CD4-positive, alpha-beta T cell treated with Interleukin-6 at 100 ng/mL for 8 hours (primary cell): ENCODE measurements around the gene MIEF1.
A peak's percentile ranks its signal among the peaks of the same experiment; 100 is the strongest.

Experiments
- DNase-seq: peaks from one replicate; pipeline ENCODE4 v3.0.0-alpha.2; 2020; ENCODE audit warnings: mixed read lengths, low spot score

The MIEF1 gene

GRCh38 chr22:39470451-39471291, 31.4 kb upstream of the MIEF1 start:
- no peak for DNase-seq

DNA sequence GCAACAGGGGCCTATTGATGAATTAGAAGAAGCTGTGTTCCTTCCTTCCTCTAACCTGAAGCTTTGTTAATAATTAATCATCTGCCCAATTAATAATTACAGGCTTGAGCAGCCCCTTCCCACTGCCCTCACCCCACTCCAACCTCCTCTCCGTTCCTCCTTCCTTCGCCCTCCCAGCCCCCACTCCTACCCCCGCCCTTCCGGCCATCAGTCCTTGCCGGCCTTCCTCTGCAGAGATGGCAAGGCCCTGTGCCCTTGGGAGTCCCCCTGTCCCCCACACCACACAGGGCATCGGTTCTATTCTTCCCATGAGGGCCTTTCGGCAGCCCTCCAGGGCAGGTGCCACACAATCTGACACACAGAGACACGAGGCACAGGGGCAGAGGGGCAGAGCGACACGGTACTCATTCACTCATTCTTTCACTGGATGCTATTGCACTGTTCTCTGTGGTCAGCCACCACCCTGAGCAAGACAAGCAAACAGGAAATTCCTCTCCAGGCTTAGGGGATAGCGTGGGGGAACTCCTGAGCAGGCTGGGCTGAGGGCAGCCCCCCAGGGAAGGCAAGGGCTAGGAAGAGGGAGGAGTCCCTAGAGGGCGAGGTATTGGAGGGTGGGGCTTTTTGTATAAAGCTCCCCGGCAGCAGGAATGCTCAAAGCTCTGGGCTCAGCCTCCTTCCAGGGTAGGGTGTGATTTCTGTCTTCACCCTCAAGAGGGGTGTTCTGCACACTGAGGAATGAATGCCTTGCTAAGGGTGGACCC, 30.5 kb upstream of the MIEF1 start:
- DNase-seq, result peak; percentile 5

GRCh38 chr22:39472570-39473556, 29.2 kb upstream of the MIEF1 start:
- no peak for DNase-seq

- no peak for DNase-seq
Measured at GRCh38 chr22:39473851-39474250, 28.2 kb upstream of the MIEF1 start.

- DNase-seq, result no peak
Measured at GRCh38 chr22:39474351-39475111, 27.6 kb upstream of the MIEF1 start.

DNA sequence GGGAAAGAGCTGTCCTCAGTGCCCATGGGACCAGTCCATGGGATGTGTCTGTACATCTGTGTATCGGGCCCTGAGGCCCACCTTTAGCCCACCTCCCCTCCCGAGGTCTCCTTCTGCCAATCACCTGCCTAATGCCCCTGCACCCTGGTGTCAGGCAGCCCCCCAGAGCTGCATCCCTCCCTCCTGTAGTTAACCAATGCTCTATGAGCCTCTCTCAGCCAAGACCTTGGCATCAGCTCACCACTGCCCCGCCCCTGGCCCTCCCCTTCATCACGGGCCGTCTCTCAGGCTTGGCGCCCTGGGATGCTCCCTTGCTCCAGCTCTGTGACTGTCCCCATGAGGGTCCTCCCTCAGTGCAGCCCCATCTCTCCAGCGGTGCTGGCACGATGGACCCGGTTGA, 26.8 kb upstream of the MIEF1 start:
- no peak for DNase-seq

- no peak for DNase-seq
Measured at GRCh38 chr22:39475902-39476301, 26.2 kb upstream of the MIEF1 start.

DNA sequence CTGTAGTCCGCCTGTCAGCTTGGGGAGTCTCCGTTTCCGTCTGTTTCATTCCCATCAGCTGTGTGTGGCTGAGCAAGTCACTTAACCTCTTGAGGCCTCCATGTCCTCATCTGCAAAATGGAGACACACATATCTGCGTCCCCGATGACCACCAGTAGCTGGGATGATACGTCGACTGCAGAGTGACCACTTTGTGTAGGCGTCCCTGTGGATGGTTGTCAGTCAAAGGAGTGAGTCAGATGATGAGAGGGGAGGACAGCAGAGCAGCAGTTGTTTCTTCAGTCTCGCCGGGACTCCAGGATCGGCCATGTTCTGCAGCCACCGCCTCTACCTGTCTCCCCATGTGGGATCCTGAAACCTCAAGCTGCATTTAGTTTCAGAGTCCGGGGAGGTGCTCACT, 25.4 kb upstream of the MIEF1 start:
- no peak for DNase-seq

DNA sequence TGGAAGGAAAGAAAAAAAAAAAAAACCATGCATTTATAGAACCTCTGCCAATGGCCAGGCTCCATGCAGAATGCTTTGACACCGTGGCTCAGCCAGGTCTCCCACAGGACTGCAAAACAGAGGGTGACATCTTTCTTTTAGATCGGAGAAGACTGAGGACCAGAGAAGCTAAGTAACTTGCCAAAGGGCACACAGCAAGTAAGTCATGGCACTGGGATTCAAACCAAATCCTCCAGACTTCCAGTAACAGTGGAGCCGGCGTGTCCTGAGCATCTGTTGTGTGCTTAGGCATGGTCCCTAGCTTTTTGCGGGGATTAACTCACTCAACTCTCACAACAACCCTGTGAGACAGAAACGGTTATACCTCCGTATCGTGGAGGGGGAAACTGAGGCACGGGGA, 24.5 kb upstream of the MIEF1 start:
- no peak for DNase-seq

GRCh38 chr22:39478441-39478850, 23.6 kb upstream of the MIEF1 start:
- DNase-seq, result no peak

- DNase-seq, result no peak
Measured at GRCh38 chr22:39479254-39479653, 22.8 kb upstream of the MIEF1 start.

DNA sequence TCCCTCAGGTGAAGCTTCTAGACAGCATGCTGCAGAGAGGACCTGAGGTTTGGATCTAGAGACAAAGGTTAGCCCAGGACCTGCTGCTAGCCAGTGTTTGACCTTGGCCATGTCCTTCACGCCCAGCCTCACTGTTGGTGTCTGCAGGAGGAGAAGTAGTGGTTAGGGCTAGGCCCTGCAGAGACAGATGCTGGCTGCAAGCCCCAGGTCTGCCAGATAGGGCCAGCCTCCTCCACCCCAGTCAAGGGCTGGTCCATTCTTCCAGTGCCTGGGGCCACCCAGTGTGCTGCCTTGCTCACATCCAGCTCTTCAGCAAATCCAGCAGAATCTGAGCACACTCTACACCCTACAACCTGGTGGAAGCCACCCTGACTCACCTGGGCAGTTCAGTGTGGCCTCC, 21.5 kb upstream of the MIEF1 start:
- DNase-seq, result no peak

DNA sequence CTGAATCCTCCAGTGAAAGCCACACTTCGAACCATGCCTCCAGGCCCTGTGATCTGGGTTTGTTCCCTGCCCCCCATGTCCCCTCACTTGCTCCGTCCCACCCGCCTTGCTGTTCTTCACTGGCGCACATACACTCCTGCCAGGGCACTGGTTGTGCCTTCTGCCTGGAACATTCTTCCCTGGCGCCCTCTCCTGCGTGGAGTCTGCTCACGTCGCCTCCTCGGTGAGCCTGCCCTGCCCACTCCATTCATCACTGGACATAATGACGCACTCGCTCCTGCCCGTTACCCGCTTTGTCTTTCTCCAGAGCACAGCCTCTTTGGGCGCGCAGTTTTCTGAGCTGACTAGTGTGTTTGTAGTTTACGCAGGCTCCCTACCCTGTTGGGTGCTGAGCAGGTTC, 21.0 kb upstream of the MIEF1 start:
- DNase-seq, result no peak

GRCh38 chr22:39481595-39481994, 20.5 kb upstream of the MIEF1 start:
- no peak for DNase-seq

DNA sequence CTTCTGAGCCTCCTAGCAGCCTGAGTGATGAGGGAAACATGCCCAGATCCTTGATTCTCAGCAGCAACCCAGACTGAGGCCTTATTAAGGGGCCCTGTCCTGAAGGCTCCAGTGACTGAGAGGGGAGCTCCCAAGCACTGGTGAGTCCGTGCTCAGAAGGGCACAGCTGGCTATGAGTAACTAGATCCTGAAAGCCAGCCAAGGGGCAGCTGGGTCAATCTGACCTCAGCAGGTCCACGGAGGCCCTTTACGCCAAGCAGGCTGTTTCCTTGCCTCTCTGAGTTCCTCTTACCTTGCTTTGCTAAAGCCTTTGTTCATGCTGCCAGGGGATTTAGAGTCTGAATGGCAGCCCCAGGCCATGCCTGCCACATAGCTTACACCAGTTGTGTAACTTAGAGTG, 19.3 kb upstream of the MIEF1 start:
- no peak for DNase-seq

GRCh38 chr22:39486951-39487825, 14.9 kb upstream of the MIEF1 start:
- no peak for DNase-seq

DNA sequence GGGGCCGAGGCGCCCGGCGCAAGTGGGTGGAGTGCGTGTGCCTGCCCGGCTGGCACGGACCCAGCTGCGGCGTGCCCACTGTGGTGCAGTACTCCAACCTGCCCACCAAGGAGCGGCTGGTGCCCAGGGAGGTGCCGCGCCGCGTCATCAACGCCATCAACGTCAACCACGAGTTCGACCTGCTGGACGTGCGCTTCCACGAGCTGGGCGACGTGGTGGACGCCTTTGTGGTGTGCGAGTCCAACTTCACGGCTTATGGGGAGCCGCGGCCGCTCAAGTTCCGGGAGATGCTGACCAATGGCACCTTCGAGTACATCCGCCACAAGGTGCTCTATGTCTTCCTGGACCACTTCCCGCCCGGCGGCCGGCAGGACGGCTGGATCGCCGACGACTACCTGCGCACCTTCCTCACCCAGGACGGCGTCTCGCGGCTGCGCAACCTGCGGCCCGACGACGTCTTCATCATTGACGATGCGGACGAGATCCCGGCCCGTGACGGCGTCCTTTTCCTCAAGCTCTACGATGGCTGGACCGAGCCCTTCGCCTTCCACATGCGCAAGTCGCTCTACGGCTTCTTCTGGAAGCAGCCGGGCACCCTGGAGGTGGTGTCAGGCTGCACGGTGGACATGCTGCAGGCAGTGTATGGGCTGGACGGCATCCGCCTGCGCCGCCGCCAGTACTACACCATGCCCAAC, 14.1 kb upstream of the MIEF1 start:
- DNase-seq, result no peak

- DNase-seq, result no peak
Measured at GRCh38 chr22:39488563-39489083, 13.5 kb upstream of the MIEF1 start.
